Stimulated activated CD4-positive, alpha-beta T cell treated with anti-CD3 and anti-CD28 coated beads, Interleukin-2, amount 100 ng/mL, for 4 hours (primary cell): ENCODE data around the gene MAPK4.

ENCODE experiments used
- DNase-seq: peaks from one replicate; pipeline ENCODE4 v3.0.0-alpha.2; 2020; ENCODE audit warnings: low read depth

MAPK4 gene

GRCh38 chr18:50721451-50722120 is 161.7 kb downstream of the MAPK4 start:
- DNase-seq: no peak

- DNase-seq: no peak
Measured at GRCh38 chr18:50722311-50722710, 162.4 kb downstream of the MAPK4 start.

- no peak for DNase-seq
Measured at GRCh38 chr18:50724751-50725151, 164.9 kb downstream of the MAPK4 start.

- DNase-seq: no peak
Measured at GRCh38 chr18:50726960-50727589, 167.2 kb downstream of the MAPK4 start.

- DNase-seq: no peak
Measured at GRCh38 chr18:50727721-50728471, 168.0 kb downstream of the MAPK4 start.

GRCh38 chr18:50729376-50729775 is 169.5 kb downstream of the MAPK4 start:
- DNase-seq: no peak

- no peak for DNase-seq
Measured at GRCh38 chr18:50729986-50730385, 170.1 kb downstream of the MAPK4 start.

- no peak for DNase-seq
Measured at GRCh38 chr18:50734342-50734741, 174.5 kb downstream of the MAPK4 start.

- no peak for DNase-seq
Measured at GRCh38 chr18:50734886-50735285, 175.0 kb downstream of the MAPK4 start.

GRCh38 chr18:50737127-50737526 is 177.2 kb downstream of the MAPK4 start:
- no peak for DNase-seq

GRCh38 chr18:50738098-50738757 is 178.3 kb downstream of the MAPK4 start:
- no peak for DNase-seq

- DNase-seq: no peak
Measured at GRCh38 chr18:50742952-50743351, 183.1 kb downstream of the MAPK4 start.

GRCh38 chr18:50744253-50744652 is 184.4 kb downstream of the MAPK4 start:
- no peak for DNase-seq

- no peak for DNase-seq
Measured at GRCh38 chr18:50745945-50746344, 186.1 kb downstream of the MAPK4 start.

GRCh38 chr18:50747849-50748242 is 188.0 kb downstream of the MAPK4 start:
- DNase-seq: no peak

GRCh38 chr18:50748243-50749229 is 188.6 kb downstream of the MAPK4 start:
- no peak for DNase-seq

- DNase-seq: no peak
Measured at GRCh38 chr18:50749421-50749820, 189.5 kb downstream of the MAPK4 start.

- no peak for DNase-seq
Measured at GRCh38 chr18:50749945-50750344, 190.1 kb downstream of the MAPK4 start.

- no peak for DNase-seq
Measured at GRCh38 chr18:50750546-50750945, 190.7 kb downstream of the MAPK4 start.

- DNase-seq: no peak
Measured at GRCh38 chr18:50751490-50751889, 191.6 kb downstream of the MAPK4 start.

- no peak for DNase-seq
Measured at GRCh38 chr18:50751947-50752346, 192.1 kb downstream of the MAPK4 start.
